Pancreas (tissue), 10 donors: ENCODE data around the gene GSTM4. TPM values are rescaled to one million over a fixed set of nuclear protein-coding genes. Genes with fewer than 3 reads are reported as not detected.

Experiments used
- ATAC-seq, 4 donors: fragments of 200-7000 bp; cut with Tn5 transposase; one replicate each; pipeline versions ENCODE4 v1.8.0 to v1.9.1; 2020; ENCODE audit warnings: mild to moderate bottlenecking in 4 of 4, moderate library complexity in 4 of 4
- DNase-seq, 6 donors: peaks; one replicate each; pipeline ENCODE4 v3.0.0-alpha.2; 2020
- FAIRE-seq: peaks from 2 replicates; lab custom pipeline; 2012; peaks lifted over from hg19 to GRCh38; lab: Jason Lieb, UNC
- H3K27ac ChIP-seq, 4 donors: fragments of 200-600 bp; sonication (generic); 1 replicate in 3 of 4; 2 replicates in 1 of 4; pipeline versions ENCODE4 v1.5.0 to v1.8.0; 2020
- H3K27me3 ChIP-seq, 4 donors: fragments of 200-600 bp; one replicate each; pipeline ENCODE4 v1.8.0; 2021
- H3K36me3 ChIP-seq, 3 donors: fragments of 200-600 bp; sonication (generic) in 1 of 3; one replicate each; pipeline versions ENCODE4 v1.5.0 to v1.8.0; 2020 to 2021
- H3K4me1 ChIP-seq, 3 donors: fragments of 200-600 bp; one replicate each; pipeline ENCODE4 v1.8.0; 2021
- H3K4me3 ChIP-seq, 4 donors: fragments of 200-600 bp; sonication (generic) in 2 of 4; one replicate each; pipeline versions ENCODE4 v1.5.0 to v1.8.0; 2020 to 2021
- H3K9me3 ChIP-seq, 4 donors: fragments of 200-600 bp; one replicate each; pipeline ENCODE4 v1.8.0; 2021
- CTCF ChIP-seq, 4 donors: fragments of 200-600 bp; sonication (generic) in 3 of 4; IDR thresholded peaks; one replicate each; pipeline versions ENCODE4 v1.5.0 to v1.8.0; 2021; ENCODE audit warnings: antibody characterized with exemption in 4 of 4
- WGBS, 2 donors: extraction: QIAGEN DNeasy Blood & Tissue Kit; methylation state at CpG; one replicate each; pipeline ENCODE4 v1.1.7; 2013; 5-methylcytosine and 5-hydroxymethylcytosine counted together
- intact Hi-C, 3 donors: fragments of 100-400 bp; cut with DNase I; formaldehyde crosslinking; loops; one replicate each; pipeline versions ENCODE4 v1.11.1 to v1.14.2; 2022
- polyA plus RNA-seq, 2 donors: library from polyadenylated mRNA; stranded (reverse); fragments of 200-250 nt; gene quantifications; one replicate each; pipeline ENCODE4 v1.2.3, GENCODE V29; 2013
- total RNA-seq, 6 donors: library from RNA; stranded (reverse); fragmentation: NEBNext Ultra II Directional in 4 of 6; extraction: Animal tissue kit (Norgen Biotek cat#: 25700) in 4 of 6; gene quantifications; one replicate each; pipeline versions ENCODE4 v1.2.1 to v1.2.4, GENCODE V29; 2021 to 2023
- donor health status: healthy with polysubstance abuse.
- donor health status: DM: no; HTN: no; CAD: no; lungs with moderate emphysema.
- donor health status: DM: no; HTN: no; CAD: no.
- donor health status: control.
- donor health status: control.
- donor health status: Bipolar disorder and iron deficiency.
- donor health status: DM: yes; HTN: yes; CAD: no.
- donor health status: DM: no; HTN: no; CAD: no.
- donor health status: DM: no; HTN: no; CAD: no.
- donor health status: DM: yes; HTN: yes; CAD: no.

The GSTM4 gene
- total and polyA plus RNA-seq, 8 donors = 13.4 to 36.6 (median 19.8) TPM

- no peak for ATAC-seq
- Histone ChIP-seq H3K27me3 (no peaks in the 10 kb centered on the region), H3K27ac (no peak overlapping the region)
These were observed 5.5 kb downstream of the GSTM4 start for GRCh38 chr1:109661391-109661790.

DNA sequence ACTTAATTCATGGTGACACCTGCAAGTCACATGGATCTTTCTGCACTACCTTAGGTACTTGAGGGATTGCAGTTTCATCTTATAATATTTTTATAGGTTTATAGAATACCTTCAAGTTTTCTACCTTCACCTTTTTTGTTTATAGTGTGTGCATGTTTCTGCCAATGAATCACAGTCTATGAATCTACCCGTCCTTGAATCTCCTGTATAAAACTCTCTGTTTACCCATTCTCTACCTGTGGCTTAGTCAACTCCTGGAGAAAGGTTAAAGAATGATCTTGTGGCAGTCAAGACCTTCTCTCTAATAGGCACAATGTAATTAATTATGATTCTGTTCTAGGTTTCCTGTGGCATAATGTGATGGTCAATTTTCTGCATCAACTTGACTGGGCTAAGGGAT, 8.8 kb downstream of the GSTM4 start:
- no peaks in the 10 kb centered on the region for H3K9me3 ChIP-seq
- no peak for FAIRE-seq
- intact Hi-C loops = no loop called here
- H3K4me1 ChIP-seq = peaks cover 6 to 12% (median 7%) of the 10 kb centered on the region in 3 donors
- H3K27ac ChIP-seq = no peak overlapping the region
- no peak for TF ChIP-seq CTCF (IDR thresholded peaks at IDR 0.05)
- H3K36me3 ChIP-seq = no peaks in the 10 kb centered on the region
- DNase-seq = no peak
- no peak for ATAC-seq
- 64 to 78% methylated on average over 1 of the region's 1 CpG for WGBS, 2 donors
- H3K27me3 ChIP-seq = no peaks in the 10 kb centered on the region
- H3K4me3 ChIP-seq = no peak overlapping the region

More at GRCh38 chr1:109661391-109661790, 5.5 kb downstream of the GSTM4 start:
- intact Hi-C loops = no loop called here
- FAIRE-seq (no peak), DNase-seq (peak in 1 of 6 donors; percentile 35)
- H3K4me3 ChIP-seq = no peak overlapping the region
- no peaks in the 10 kb centered on the region for H3K36me3 ChIP-seq
- 70 to 85% methylated on average over 2 of the region's 2 CpGs for WGBS, 2 donors
- no peaks in the 10 kb centered on the region for H3K9me3 ChIP-seq
- peaks cover 7 to 15% (median 10%) of the 10 kb centered on the region in 3 donors for H3K4me1 ChIP-seq
- no peak for TF ChIP-seq CTCF (IDR thresholded peaks at IDR 0.05)

GRCh38 chr1:109667452-109668122, 11.7 kb downstream of the GSTM4 start, which contains the start of gene GSTM2:
GSTM2 (plus strand) TSS chr1:109668057; CDS start chr1:109668116, 59 bp downstream.
- peaks cover 0 to 3% (median 0%) of the 10 kb centered on the region in 3 donors for H3K4me1 ChIP-seq
- FAIRE-seq (no peak), ATAC-seq (peak; percentile 99 to 100 (median 100)), DNase-seq (peak; percentile 89 to 97 (median 92))
- H3K36me3 ChIP-seq = no peaks in the 10 kb centered on the region
- no peak for TF ChIP-seq CTCF (IDR thresholded peaks at IDR 0.05)
- peak within 1 kb of the TSS; percentile 15 to 54 (median 36) for H3K4me3 ChIP-seq
- H3K27ac ChIP-seq = no peak within 1 kb of the TSS
- 8 to 10% methylated on average over 22 of the region's 22 CpGs for WGBS, 2 donors
- H3K27me3 ChIP-seq = no peaks in the 10 kb centered on the region
- intact Hi-C loops = no loop called here
- H3K9me3 ChIP-seq = no peaks in the 10 kb centered on the region

DNA sequence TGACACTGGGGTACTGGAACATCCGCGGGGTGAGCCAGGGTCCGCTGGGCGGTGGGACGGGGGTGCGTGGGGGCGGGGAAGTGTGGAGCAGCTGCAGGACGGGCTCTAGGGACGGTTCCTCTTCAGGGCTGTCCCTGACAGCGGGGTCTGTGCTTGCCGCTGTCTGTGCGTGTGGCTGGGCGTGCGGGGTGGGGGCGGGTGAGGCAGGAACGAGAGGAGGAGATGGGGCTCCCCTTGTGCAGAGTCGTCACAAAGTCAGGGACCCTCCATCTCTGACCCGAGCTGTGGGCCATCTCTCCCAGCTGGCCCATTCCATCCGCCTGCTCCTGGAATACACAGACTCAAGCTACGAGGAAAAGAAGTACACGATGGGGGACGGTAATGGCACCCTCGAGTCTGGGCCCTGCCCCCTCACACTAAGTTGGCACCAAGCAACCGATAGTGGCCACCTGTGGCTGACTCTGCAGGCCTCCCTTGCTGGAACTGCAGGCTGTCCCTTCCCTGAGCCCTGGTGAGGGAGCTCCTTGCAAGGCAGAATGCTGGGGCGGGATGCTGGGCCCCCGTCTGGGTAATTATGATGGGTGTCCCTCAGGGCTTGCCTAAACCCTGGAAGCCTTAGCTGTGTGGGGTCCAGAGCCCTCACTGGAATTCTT, 12.3 kb downstream of the GSTM4 start:
- H3K27me3 ChIP-seq = no peaks in the 10 kb centered on the region
- no peaks in the 10 kb centered on the region for H3K9me3 ChIP-seq
- H3K36me3 ChIP-seq = no peaks in the 10 kb centered on the region
- intact Hi-C loops = no loop called here
- ATAC-seq (peak; percentile 54 to 73 (median 66)), DNase-seq (peak in 3 of 6 donors; percentile 29 to 56 (median 46)), FAIRE-seq (no peak)
- no peak for TF ChIP-seq CTCF (IDR thresholded peaks at IDR 0.05)
- 3 to 4% methylated on average over 25 to 26 of the region's 26 CpGs for WGBS, 2 donors
- H3K4me3 ChIP-seq = peak overlapping the region; percentile 15 to 54 (median 36)
- no peak overlapping the region for H3K27ac ChIP-seq
- peaks cover 0 to 3% (median 0%) of the 10 kb centered on the region in 3 donors for H3K4me1 ChIP-seq
